NCI-H510A (cell line): ENCODE data around the gene DCP1A.
"Not testable (repeated sequence)": the region's sequence is repeated elsewhere in the genome, so short reads cannot be mapped to it uniquely, and the experiment has no call there.

ENCODE experiments used
- DNase-seq: peaks from one replicate; lab custom pipeline; 2025; lab: John Stamatoyannopoulos, UW

The DCP1A gene

GRCh38 chr3:53347261-53348064, at the start of gene DCP1A:
Gene DCP1A, minus strand, starts transcription at chr3:53347543. Its CDS starts 26 bp downstream, at chr3:53347517.
- DNase-seq: peak; percentile 91

GRCh38 chr3:53384465-53385423, 37.4 kb upstream of the DCP1A start:
- no peak for DNase-seq

GRCh38 chr3:53382106-53382505, 34.8 kb upstream of the DCP1A start:
- no peak for DNase-seq

- no peak for DNase-seq
Observed at GRCh38 chr3:53380306-53380705, 33.0 kb upstream of the DCP1A start.

- DNase-seq: no peak
Observed at GRCh38 chr3:53379898-53380297, 32.6 kb upstream of the DCP1A start.

GRCh38 chr3:53377794-53378193, 30.5 kb upstream of the DCP1A start:
- no peak for DNase-seq

- DNase-seq: no peak
Observed at GRCh38 chr3:53376679-53377078, 29.3 kb upstream of the DCP1A start.

GRCh38 chr3:53375019-53375418, 27.7 kb upstream of the DCP1A start:
- DNase-seq: peak; percentile 10

GRCh38 chr3:53370719-53371118, 23.4 kb upstream of the DCP1A start:
- DNase-seq: not testable (repeated sequence)

- no peak for DNase-seq
Observed at GRCh38 chr3:53361852-53362251, 14.5 kb upstream of the DCP1A start.

GRCh38 chr3:53357458-53357857, 10.1 kb upstream of the DCP1A start:
- no peak for DNase-seq

GRCh38 chr3:53354945-53355498, 7.7 kb upstream of the DCP1A start:
- DNase-seq: no peak

GRCh38 chr3:53353202-53353601, 5.9 kb upstream of the DCP1A start:
- DNase-seq: no peak

GRCh38 chr3:53350652-53351051, 3.3 kb upstream of the DCP1A start:
- DNase-seq: no peak

GRCh38 chr3:53348118-53348517, 775 bp upstream of the DCP1A start:
- DNase-seq: not testable (repeated sequence)

GRCh38 chr3:53346922-53347260, 452 bp downstream of the DCP1A start:
- DNase-seq: no peak

- DNase-seq: no peak
Observed at GRCh38 chr3:53346514-53346913, 829 bp downstream of the DCP1A start.

- no peak for DNase-seq
Observed at GRCh38 chr3:53342353-53342752, 5.0 kb downstream of the DCP1A start.

- DNase-seq: no peak
Observed at GRCh38 chr3:53337167-53337940, 10.0 kb downstream of the DCP1A start.

- no peak for DNase-seq
Observed at GRCh38 chr3:53334742-53335141, 12.6 kb downstream of the DCP1A start.

- no peak for DNase-seq
Observed at GRCh38 chr3:53331871-53332270, 15.5 kb downstream of the DCP1A start.

- no peak for DNase-seq
Observed at GRCh38 chr3:53329897-53330296, 17.4 kb downstream of the DCP1A start.
